ENCODE measurements around the gene EHBP1L1.
"Not testable (repeated sequence)": the region's sequence is repeated elsewhere in the genome, so short reads cannot be mapped to it uniquely, and the experiment has no call there.

The EHBP1L1 gene

GRCh38 chr11:65637794-65638419 is 62.1 kb downstream of the EHBP1L1 start, which contains the start of gene SIPA1:
Gene SIPA1 (plus strand): TSS chr11:65638101. CDS start chr11:65640922, 2,821 bp downstream.
- Histone ChIP-seq H3K27ac (peak within 1 kb of the TSS; percentile 100), H3K36me3 (peaks cover 61% of the 10 kb centered on the region), H3K27me3 (no peaks in the 10 kb centered on the region), H3K4me3 (ENCODE audit: low read depth in 1 of 2, low read length in 1 of 2) (peak within 1 kb of the TSS; percentile 83 to 90), H3K4me1 (ENCODE audit: control insufficient read depth in 1 of 2, insufficient read depth in 1 of 2, low read depth in 1 of 2, low read length in 1 of 2) (peaks cover 51 to 53% of the 10 kb centered on the region in 2 experiments), H3K9me3 (no peaks in the 10 kb centered on the region)
- peak; percentile 41 for TF ChIP-seq CTCF (IDR thresholded peaks at IDR 0.05)

- peaks cover 63 to 64% of the 10 kb centered on the region in 2 experiments for H3K4me1 ChIP-seq (ENCODE audit: control insufficient read depth in 1 of 2, insufficient read depth in 1 of 2, low read depth in 1 of 2, low read length in 1 of 2)
- peaks cover 61% of the 10 kb centered on the region for H3K36me3 ChIP-seq
- H3K27me3 ChIP-seq, H3K9me3 ChIP-seq: not testable (repeated sequence)
- H3K27ac ChIP-seq: peak overlapping the region; percentile 100
- peak overlapping the region; percentile 83 to 90 for H3K4me3 ChIP-seq (ENCODE audit: low read depth in 1 of 2, low read length in 1 of 2)
Observed at GRCh38 chr11:65639228-65639597, 63.4 kb downstream of the EHBP1L1 start.

GRCh38 chr11:65639623-65640482 is 64.0 kb downstream of the EHBP1L1 start:
- peak overlapping the region; percentile 83 to 90 for H3K4me3 ChIP-seq (ENCODE audit: low read depth in 1 of 2, low read length in 1 of 2)
- no peak for TF ChIP-seq CTCF (IDR thresholded peaks at IDR 0.05)
- H3K27ac ChIP-seq: peak overlapping the region; percentile 100
- no peaks in the 10 kb centered on the region for H3K27me3 ChIP-seq
- H3K36me3 ChIP-seq: peaks cover 61% of the 10 kb centered on the region
- no peaks in the 10 kb centered on the region for H3K9me3 ChIP-seq
- H3K4me1 ChIP-seq (ENCODE audit: control insufficient read depth in 1 of 2, insufficient read depth in 1 of 2, low read depth in 1 of 2, low read length in 1 of 2): peaks cover 63 to 65% of the 10 kb centered on the region in 2 experiments

- no peaks in the 10 kb centered on the region for H3K9me3 ChIP-seq
- peaks cover 63 to 65% of the 10 kb centered on the region in 2 experiments for H3K4me1 ChIP-seq (ENCODE audit: control insufficient read depth in 1 of 2, insufficient read depth in 1 of 2, low read depth in 1 of 2, low read length in 1 of 2)
- peak overlapping the region; percentile 83 to 90 for H3K4me3 ChIP-seq (ENCODE audit: low read depth in 1 of 2, low read length in 1 of 2)
- H3K27me3 ChIP-seq: no peaks in the 10 kb centered on the region
- peak overlapping the region; percentile 100 for H3K27ac ChIP-seq
- TF ChIP-seq CTCF (IDR thresholded peaks at IDR 0.05): no peak
- H3K36me3 ChIP-seq: peaks cover 61% of the 10 kb centered on the region
Observed at GRCh38 chr11:65640483-65641296, 64.8 kb downstream of the EHBP1L1 start.

GRCh38 chr11:65641297-65642013 is 65.6 kb downstream of the EHBP1L1 start:
- H3K27me3 ChIP-seq: no peaks in the 10 kb centered on the region
- no peaks in the 10 kb centered on the region for H3K9me3 ChIP-seq
- no peak for TF ChIP-seq CTCF (IDR thresholded peaks at IDR 0.05)
- peak overlapping the region; percentile 83 to 90 for H3K4me3 ChIP-seq (ENCODE audit: low read depth in 1 of 2, low read length in 1 of 2)
- H3K4me1 ChIP-seq (ENCODE audit: control insufficient read depth in 1 of 2, insufficient read depth in 1 of 2, low read depth in 1 of 2, low read length in 1 of 2): peaks cover 63 to 65% of the 10 kb centered on the region in 2 experiments
- peak overlapping the region; percentile 100 for H3K27ac ChIP-seq
- H3K36me3 ChIP-seq: peaks cover 61% of the 10 kb centered on the region

All from neutrophil (primary cell).